K562 (cell line): ENCODE data around the gene ADGRE3. TPM values are rescaled to one million over a fixed set of nuclear protein-coding genes. Genes with fewer than 3 reads are reported as not detected.
A peak's percentile ranks its signal among the peaks of the same experiment; 100 is the strongest.

Experiments
- GATAD2A ChIP-seq: fragments of 450-650 bp; IDR thresholded peaks from 2 replicates; pipeline ENCODE4 v1.6.1; 2017
- MEIS2 ChIP-seq: fragments of 450-650 bp; IDR thresholded peaks from 2 replicates; pipeline ENCODE4 v1.6.1; 2014; ENCODE audit warnings: mild to moderate bottlenecking; ENCODE audit not compliant: partially characterized antibody
- MTA3 ChIP-seq: fragments of 450-650 bp; formaldehyde crosslinking; IDR thresholded peaks from 2 replicates; pipeline ENCODE4 v1.6.1; 2017; ENCODE audit warnings: mild to moderate bottlenecking, borderline replicate concordance
- NFE2L1 ChIP-seq: fragments of 450-650 bp; IDR thresholded peaks from 2 replicates; pipeline ENCODE4 v1.6.1; 2016; ENCODE audit warnings: missing genetic modification characterization, low read depth, mild to moderate bottlenecking, missing compliant biosample characterization, moderate library complexity, borderline replicate concordance
- NFIC ChIP-seq: fragments of 450-650 bp; IDR thresholded peaks from 2 replicates; pipeline ENCODE4 v1.6.1; 2017; ENCODE audit warnings: mild to moderate bottlenecking, inconsistent platforms
- POLR2AphosphoS2 ChIP-seq: IDR thresholded peaks from 2 replicates; pipeline ENCODE4 v1.6.1; 2012; ENCODE audit warnings: low read length, improper control_type of control experiment
- POLR3A ChIP-seq: IDR thresholded peaks from 2 replicates; pipeline ENCODE4 v1.6.1; 2011; ENCODE audit warnings: borderline replicate concordance, mild to moderate bottlenecking, moderate library complexity; ENCODE audit not compliant: insufficient read length, insufficient read depth; ENCODE audit errors: extremely low read depth
- RAD21 ChIP-seq, 2 experiments: fragments of 250-450 bp in 1 of 2; fragments of 450-650 bp in 1 of 2; sonication (Bioruptor Pico) in 1 of 2; formaldehyde crosslinking in 1 of 2; IDR thresholded peaks in 1 of 2; conservative IDR thresholded peaks in 1 of 2; 2 replicates each; pipeline versions ENCODE4 v1.4.0 to v1.8.0; 2020 to 2022; ENCODE audit warnings: mild to moderate bottlenecking in 2 of 2, moderate library complexity in 1 of 2
- RBM15 ChIP-seq: fragments of 200-400 bp; formaldehyde crosslinking; IDR thresholded peaks from 2 replicates; pipeline ENCODE4 v1.6.1; 2018; ENCODE audit warnings: mild to moderate bottlenecking, low read length, moderate library complexity; ENCODE audit not compliant: insufficient read depth
- SOX6 ChIP-seq: fragments of 450-650 bp; IDR thresholded peaks from 2 replicates; pipeline ENCODE4 v1.6.1; 2014; ENCODE audit warnings: mild to moderate bottlenecking
- STAG1 ChIP-seq: sonication (generic); formaldehyde crosslinking; IDR thresholded peaks from 2 replicates; pipeline ENCODE4 v1.5.0; 2020; ENCODE audit warnings: missing genetic modification reagents, borderline replicate concordance
- TAF9B ChIP-seq: fragments of 450-650 bp; IDR thresholded peaks from 2 replicates; pipeline ENCODE4 v1.6.1; 2018; ENCODE audit warnings: mild to moderate bottlenecking; ENCODE audit not compliant: partially characterized antibody
- TEAD4 ChIP-seq, 2 experiments: sonication (generic) in 1 of 2; formaldehyde crosslinking in 1 of 2; IDR thresholded peaks; 2 replicates each; pipeline versions ENCODE4 v1.6.1 to v1.8.0; 2012 to 2022; ENCODE audit warnings: borderline replicate concordance in 1 of 2, inconsistent platforms in 1 of 2, low read length in 1 of 2, mild to moderate bottlenecking in 1 of 2, missing genetic modification reagents in 1 of 2
- ZBTB11 ChIP-seq, 3 experiments: fragments of 200-800 bp in 1 of 3; fragments of 250-450 bp in 1 of 3; fragments of 450-650 bp in 1 of 3; sonication (Bioruptor Pico) in 1 of 3; sonication (Bioruptor generic) in 1 of 3; formaldehyde crosslinking in 1 of 3; IDR thresholded peaks; 2 replicates each; pipeline versions ENCODE4 v1.6.1 to v1.8.0; 2016 to 2022; ENCODE audit warnings: mild to moderate bottlenecking in 2 of 3, missing genetic modification characterization in 2 of 3, missing compliant biosample characterization in 1 of 3, moderate library complexity in 1 of 3
- ZBTB8A ChIP-seq: fragments of 450-650 bp; IDR thresholded peaks from 2 replicates; pipeline ENCODE4 v1.6.1; 2018; ENCODE audit warnings: mild to moderate bottlenecking, moderate library complexity; ENCODE audit not compliant: partially characterized antibody
- ZMIZ1 ChIP-seq, 2 experiments: fragments of 150-350 bp in 1 of 2; IDR thresholded peaks; 2 replicates each; pipeline ENCODE4 v1.6.1; 2012 to 2016; ENCODE audit warnings: low read depth in 2 of 2, low read length in 2 of 2, mild to moderate bottlenecking in 1 of 2, moderate library complexity in 1 of 2
- ZNF324 ChIP-seq: fragments of 250-450 bp; sonication (Bioruptor Pico); IDR thresholded peaks from 2 replicates; pipeline ENCODE4 v1.4.0; 2020; ENCODE audit warnings: mild to moderate bottlenecking
- ZNF830 ChIP-seq: fragments of 250-450 bp; sonication (Bioruptor Pico); IDR thresholded peaks from 2 replicates; pipeline ENCODE4 v1.5.0; 2021; ENCODE audit warnings: mild to moderate bottlenecking
- polyA plus RNA-seq, 8 experiments: library from polyadenylated mRNA; depleted of rRNA in 4 of 8; stranded (reverse) in 5 of 8; unstranded in 3 of 8; fragments of >200 nt; fragmentation: Nextera tagmentation in 2 of 8; fragmentation: Illumina TruSeq in 1 of 8; extraction: Ambion mirVana in 2 of 8; extraction: Trizol in 1 of 8; gene quantifications; 2 replicates each; pipeline versions ENCODE4 v1.2.1 to v1.2.3, GENCODE V29; 2011 to 2014; ENCODE audit warnings: inconsistent platforms in 1 of 8, missing spikeins in 1 of 8
- total RNA-seq, 7 experiments: library from RNA; depleted of rRNA in 6 of 7; stranded (reverse); fragments of >200 nt in 6 of 7; fragmentation: Illumina TruSeq in 2 of 7; extraction: Trizol in 2 of 7; gene quantifications; 2 replicates each; pipeline versions ENCODE4 v1.2.1 to v1.2.3, GENCODE V29; 2011 to 2021; ENCODE audit warnings: low replicate concordance in 1 of 7

The ADGRE3 gene
- total and polyA plus RNA-seq, 9 of the 15 experiments (the other 6 are each of a cell fraction or from before 2014, with no cell fraction given): not detected

GRCh38 chr19:14571695-14572490 is 102.8 kb downstream of the ADGRE3 start, which contains the start of gene NDUFB7 (continued):
- TF ChIP-seq ZMIZ1 (IDR thresholded peaks at IDR 0.05; ENCODE audit: low read depth in 2 of 2, low read length in 2 of 2) (peak in 1 of 2 experiments; percentile 79; a peak in 2 of 4 replicates), POLR2AphosphoS2 (no peak), POLR3A (no peak), NFE2L1 (tag) (no peak), NFIC (peak; percentile 59), ZBTB8A (no peak), STAG1 (no peak), MTA3 (peak; percentile 88), TAF9B (no peak), ZNF324 (CRISPR knock-in tag) (no peak), ZBTB11 (CRISPR knock-in tag; IDR thresholded peaks at IDR 0.05) (peak in 2 of 3 experiments; percentile 57 to 94; a peak in 3 of 6 replicates), SOX6 (peak; percentile 73), MEIS2 (peak; percentile 74), RBM15 (no peak), TEAD4 (IDR thresholded peaks at IDR 0.05; ENCODE audit: low read length) (no peak), TEAD4 (CRISPR knock-in tag; IDR thresholded peaks at IDR 0.05; ENCODE audit: borderline replicate concordance) (no peak), RAD21 (CRISPR knock-in tag; conservative IDR thresholded peaks at IDR 0.05 in 1 of 2, IDR thresholded peaks at IDR 0.05 in 1 of 2) (peak; percentile 34 to 42; a peak in 3 of 4 replicates), GATAD2A (no peak), ZNF830 (CRISPR knock-in tag) (no peak)
